ENCODE data around the gene RTRAF. TPM values are rescaled to one million over a fixed set of nuclear protein-coding genes. Genes with fewer than 3 reads are reported as not detected.
A peak's percentile ranks its signal among the peaks of the same experiment; 100 is the strongest.

Gene RTRAF
- total RNA-seq, 4 donors from 2014 or later = 68.6 to 91.2 (median 78.4) TPM

DNA sequence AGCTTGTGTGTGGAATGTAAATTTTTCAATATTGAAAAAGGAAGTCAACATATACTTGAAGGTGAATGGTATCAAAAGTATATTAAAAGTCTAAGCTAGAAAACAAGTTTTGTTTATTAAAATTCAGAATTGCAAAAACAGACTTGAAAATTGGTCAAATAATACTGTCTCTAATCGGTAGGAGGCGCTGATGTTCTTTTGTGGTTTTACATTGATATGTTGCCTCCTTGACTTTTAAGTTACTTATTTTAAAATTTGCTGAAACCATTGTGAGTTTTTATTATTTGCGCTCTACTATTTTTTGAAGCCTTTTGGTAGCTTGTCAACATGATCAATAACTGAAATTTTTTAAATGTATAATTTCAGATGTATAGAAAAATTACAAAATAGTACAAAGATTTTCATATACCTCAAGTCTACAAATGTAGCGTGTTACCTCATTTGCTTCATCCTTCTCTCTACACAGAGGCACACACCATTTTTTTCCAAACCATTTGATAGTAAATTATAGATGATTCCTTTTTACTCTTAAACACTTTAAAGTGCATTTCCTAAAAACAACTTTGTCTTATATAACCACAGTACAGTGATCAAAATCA, 6.9 kb downstream of the RTRAF start:
- ATAC-seq (no peak), DNase-seq (no peak)
- intact Hi-C loops (cut with DNase I; ENCODE audit: low total_unique reads) = loop anchor here (1.0 kb wide), 1 partner anchor 136 kb away; no protein-coding TSS in a partner anchor
- Histone ChIP-seq H3K4me3 (no peak overlapping the region), H3K4me1 (peaks cover 8 to 10% of the 10 kb centered on the region in 2 donors), H3K27ac (no peak overlapping the region), H3K36me3 (peaks cover 3 to 72% of the 10 kb centered on the region in 2 donors), H3K27me3 (no peaks in the 10 kb centered on the region), H3K9me3 (no peaks in the 10 kb centered on the region)
- in situ Hi-C loops (cut with MboI; ENCODE audit: low sequenced_read_pairs in 4 of 4) = loop anchor here (5.0 to 25.0 kb wide), 3 partner anchors 136 to 709 kb away; no protein-coding TSS in a partner anchor
- TF ChIP-seq POLR2A (IDR thresholded peaks at IDR 0.05) = no peak
- TF ChIP-seq, protein P1, sequence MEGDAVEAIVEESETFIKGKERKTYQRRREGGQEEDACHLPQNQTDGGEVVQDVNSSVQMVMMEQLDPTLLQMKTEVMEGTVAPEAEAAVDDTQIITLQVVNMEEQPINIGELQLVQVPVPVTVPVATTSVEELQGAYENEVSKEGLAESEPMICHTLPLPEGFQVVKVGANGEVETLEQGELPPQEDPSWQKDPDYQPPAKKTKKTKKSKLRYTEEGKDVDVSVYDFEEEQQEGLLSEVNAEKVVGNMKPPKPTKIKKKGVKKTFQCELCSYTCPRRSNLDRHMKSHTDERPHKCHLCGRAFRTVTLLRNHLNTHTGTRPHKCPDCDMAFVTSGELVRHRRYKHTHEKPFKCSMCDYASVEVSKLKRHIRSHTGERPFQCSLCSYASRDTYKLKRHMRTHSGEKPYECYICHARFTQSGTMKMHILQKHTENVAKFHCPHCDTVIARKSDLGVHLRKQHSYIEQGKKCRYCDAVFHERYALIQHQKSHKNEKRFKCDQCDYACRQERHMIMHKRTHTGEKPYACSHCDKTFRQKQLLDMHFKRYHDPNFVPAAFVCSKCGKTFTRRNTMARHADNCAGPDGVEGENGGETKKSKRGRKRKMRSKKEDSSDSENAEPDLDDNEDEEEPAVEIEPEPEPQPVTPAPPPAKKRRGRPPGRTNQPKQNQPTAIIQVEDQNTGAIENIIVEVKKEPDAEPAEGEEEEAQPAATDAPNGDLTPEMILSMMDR (IDR thresholded peaks at IDR 0.05 in 4 of 5, conservative IDR thresholded peaks at IDR 0.05 in 1 of 5) = peak in 4 of 5 experiments; percentile 49 to 68 (median 66)

DNA sequence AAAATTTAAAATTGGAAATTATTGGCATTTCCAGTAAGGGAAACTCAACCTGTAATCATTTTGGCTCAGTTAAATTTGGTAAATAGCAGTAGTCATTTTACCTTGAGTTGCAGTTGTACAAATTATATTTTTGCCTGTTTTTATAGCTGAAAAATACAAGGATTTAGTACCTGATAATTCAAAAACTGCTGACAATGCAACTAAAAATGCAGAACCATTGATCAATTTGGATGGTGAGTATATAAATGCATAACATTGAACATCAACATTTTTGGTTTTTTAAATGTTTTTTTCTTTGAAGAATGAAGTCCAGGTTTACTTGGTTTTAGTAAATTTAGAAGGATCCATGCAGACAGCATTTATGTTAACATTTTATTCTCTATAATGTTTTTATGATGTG, 9.0 kb downstream of the RTRAF start:
- H3K27ac ChIP-seq = no peak overlapping the region
- H3K27me3 ChIP-seq = no peaks in the 10 kb centered on the region
- H3K36me3 ChIP-seq = peaks cover 3 to 70% of the 10 kb centered on the region in 2 donors
- peaks cover 3 to 9% of the 10 kb centered on the region in 2 donors for H3K4me1 ChIP-seq
- DNase-seq = no peak
- intact Hi-C loops (cut with DNase I; ENCODE audit: low total_unique reads) (no loop called here), in situ Hi-C loops (cut with MboI; ENCODE audit: low sequenced_read_pairs in 4 of 4) (loop anchor here (5.0 to 25.0 kb wide), 3 partner anchors 134 to 711 kb away; no protein-coding TSS in a partner anchor)
- no peak for TF ChIP-seq POLR2A (IDR thresholded peaks at IDR 0.05)
- TF ChIP-seq, protein P1 (IDR thresholded peaks at IDR 0.05 in 4 of 5, conservative IDR thresholded peaks at IDR 0.05 in 1 of 5) = no peak
- H3K9me3 ChIP-seq = no peaks in the 10 kb centered on the region
- ATAC-seq = no peak
- no peak overlapping the region for H3K4me3 ChIP-seq

DNA sequence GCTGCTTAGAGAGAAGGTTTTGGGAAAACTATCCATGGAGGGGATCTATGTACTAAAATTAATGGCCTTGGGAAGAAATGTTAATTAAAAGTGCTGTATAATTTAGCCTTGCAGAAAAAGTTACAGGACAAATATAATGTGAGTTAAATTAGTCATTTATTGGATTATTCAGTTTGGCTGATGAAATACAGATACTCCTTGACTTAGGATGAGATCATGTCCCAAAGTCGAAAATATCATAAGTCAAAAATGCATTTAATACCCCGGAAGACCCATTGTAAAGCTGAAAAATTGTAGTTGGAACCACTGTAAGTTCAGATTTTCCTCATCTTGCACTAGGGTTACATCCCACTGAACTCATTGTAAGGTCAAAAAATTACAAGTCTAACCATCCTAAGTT, 9.7 kb downstream of the RTRAF start:
- no peak for ATAC-seq
- DNase-seq = no peak
- in situ Hi-C loops (cut with MboI; ENCODE audit: low sequenced_read_pairs in 4 of 4) = loop anchor here (5.0 to 25.0 kb wide), 3 partner anchors 133 to 712 kb away; no protein-coding TSS in a partner anchor
- peaks cover 0 to 8% of the 10 kb centered on the region in 2 donors for H3K4me1 ChIP-seq
- no peak overlapping the region for H3K27ac ChIP-seq
- H3K4me3 ChIP-seq = no peak overlapping the region
- no peaks in the 10 kb centered on the region for H3K9me3 ChIP-seq
- TF ChIP-seq, protein P1 (IDR thresholded peaks at IDR 0.05 in 4 of 5, conservative IDR thresholded peaks at IDR 0.05 in 1 of 5) = no peak
- no peak for TF ChIP-seq POLR2A (IDR thresholded peaks at IDR 0.05)
- peaks cover 3 to 76% of the 10 kb centered on the region in 2 donors for H3K36me3 ChIP-seq
- intact Hi-C loops (cut with DNase I; ENCODE audit: low total_unique reads) = no loop called here
- H3K27me3 ChIP-seq = no peaks in the 10 kb centered on the region

DNA sequence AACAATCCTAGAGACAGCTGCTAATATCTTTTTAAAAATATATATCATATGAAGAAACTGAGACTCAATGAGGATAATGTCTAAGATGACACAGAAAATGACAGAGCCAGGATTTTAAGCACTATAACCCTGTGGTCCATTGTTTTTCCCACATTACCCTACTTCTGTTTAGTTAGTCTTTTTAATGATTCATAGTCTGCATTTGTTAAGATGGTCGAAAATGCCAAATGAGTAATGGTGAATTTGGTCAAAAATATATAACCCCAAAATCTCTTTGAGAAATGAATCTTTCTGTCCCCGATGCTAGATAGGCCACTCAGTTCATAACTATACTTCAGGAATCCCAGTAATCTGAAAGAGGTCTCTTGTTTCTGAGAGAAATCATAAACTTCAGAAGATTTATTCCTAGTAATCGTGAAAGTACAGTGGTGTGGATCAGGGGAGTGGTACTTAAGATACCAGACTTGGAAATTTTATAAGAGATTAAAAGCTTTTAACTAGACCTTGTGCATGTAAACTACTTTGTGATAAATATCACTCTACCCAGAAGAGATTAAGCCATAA, 10.8 kb downstream of the RTRAF start:
- no peaks in the 10 kb centered on the region for H3K27me3 ChIP-seq
- no peak overlapping the region for H3K4me3 ChIP-seq
- no peak for ATAC-seq
- intact Hi-C loops (cut with DNase I; ENCODE audit: low total_unique reads) (no loop called here), in situ Hi-C loops (cut with MboI; ENCODE audit: low sequenced_read_pairs in 4 of 4) (no loop called here)
- no peak for DNase-seq
- peaks cover 3 to 81% of the 10 kb centered on the region in 2 donors for H3K36me3 ChIP-seq
- TF ChIP-seq, protein P1 (IDR thresholded peaks at IDR 0.05 in 4 of 5, conservative IDR thresholded peaks at IDR 0.05 in 1 of 5) = no peak
- TF ChIP-seq POLR2A (IDR thresholded peaks at IDR 0.05) = no peak
- H3K4me1 ChIP-seq = peaks cover 0 to 4% of the 10 kb centered on the region in 2 donors
- no peak overlapping the region for H3K27ac ChIP-seq
- H3K9me3 ChIP-seq = no peaks in the 10 kb centered on the region

Data from gastrocnemius medialis (tissue), 4 donors.